GM19438 (cell line): ENCODE data around the gene MTRF1L.
"Not testable (repeated sequence)": the region's sequence is repeated elsewhere in the genome, so short reads cannot be mapped to it uniquely, and the experiment has no call there.

Experiments used
- ATAC-seq: cut with Tn5 transposase; IDR thresholded peaks from one replicate; pipeline ENCODE4 v1.9.1; 2021; ENCODE audit warnings: low read depth; ENCODE audit not compliant: unreplicated experiment

MTRF1L gene

GRCh38 chr6:152975204-152975915 is 27.1 kb downstream of the MTRF1L start:
- ATAC-seq, result no peak

- ATAC-seq, result no peak
These were observed 28.6 kb downstream of the MTRF1L start for GRCh38 chr6:152973916-152974315.

GRCh38 chr6:152969688-152970418 is 32.7 kb downstream of the MTRF1L start:
- ATAC-seq, result no peak

- ATAC-seq, result not testable (repeated sequence)
These were observed 36.2 kb downstream of the MTRF1L start for GRCh38 chr6:152966168-152966894.

- ATAC-seq, result no peak
These were observed 43.2 kb downstream of the MTRF1L start for GRCh38 chr6:152959333-152959732.

GRCh38 chr6:152957796-152958195 is 44.7 kb downstream of the MTRF1L start:
- ATAC-seq, result no peak

- ATAC-seq, result no peak
These were observed 48.1 kb downstream of the MTRF1L start for GRCh38 chr6:152954443-152954842.

GRCh38 chr6:152952866-152953509 is 49.5 kb downstream of the MTRF1L start:
- no peak for ATAC-seq

- no peak for ATAC-seq
These were observed 50.5 kb downstream of the MTRF1L start for GRCh38 chr6:152952045-152952444.

GRCh38 chr6:152950240-152950639 is 52.3 kb downstream of the MTRF1L start:
- no peak for ATAC-seq

- ATAC-seq, result peak; percentile 81
These were observed 54.2 kb downstream of the MTRF1L start for GRCh38 chr6:152948150-152948768.

GRCh38 chr6:152946995-152947394 is 55.5 kb downstream of the MTRF1L start:
- ATAC-seq, result no peak

- ATAC-seq, result no peak
These were observed 56.0 kb downstream of the MTRF1L start for GRCh38 chr6:152946484-152946883.

GRCh38 chr6:152943260-152943897 is 59.1 kb downstream of the MTRF1L start:
- ATAC-seq, result no peak

GRCh38 chr6:152942319-152942869 is 60.1 kb downstream of the MTRF1L start:
- no peak for ATAC-seq

GRCh38 chr6:152941746-152942145 is 60.8 kb downstream of the MTRF1L start:
- ATAC-seq, result no peak
